H1 (cell line): ENCODE measurements around the gene DYNC1LI1. TPM values are rescaled to one million over a fixed set of nuclear protein-coding genes. Genes with fewer than 3 reads are reported as not detected.

ENCODE experiments used
- CTCF ChIA-PET: fragments of 300-600 bp; sonication (Branson Sonifier 250); formaldehyde crosslinking; loops from one replicate; lab custom pipeline; 2021; ENCODE audit not compliant: partially characterized antibody; lab: Charles Lee
- POLR2A ChIA-PET: fragments of 300-600 bp; sonication (Branson Sonifier 250); formaldehyde crosslinking; loops from one replicate; lab custom pipeline; 2021; ENCODE audit warnings: inconsistent platforms; ENCODE audit not compliant: partially characterized antibody; lab: Charles Lee
- DNase-seq, 2 experiments: peaks; one replicate each; pipeline versions ENCODE4 v3.0.0 to v3.0.0-alpha.2; 2010 to 2022; ENCODE audit warnings: low spot score in 2 of 2, low read depth in 1 of 2, mixed read lengths in 1 of 2
- FAIRE-seq: peaks from 2 replicates; lab custom pipeline; 2011; peaks lifted over from hg19 to GRCh38; lab: Jason Lieb, UNC
- H2AFZ ChIP-seq: 2 replicates; pipeline ENCODE4 v1.8.1; 2012; ENCODE audit warnings: low read length, inconsistent platforms
- H2AK5ac ChIP-seq: 2 replicates; pipeline ENCODE4 v1.6.1; 2013; ENCODE audit warnings: low read depth, low read length
- H2BK120ac ChIP-seq: replicated peaks from 2 replicates; pipeline ENCODE3; 2013; ENCODE audit warnings: low read depth, low read length, inconsistent platforms
- H2BK12ac ChIP-seq: 2 replicates; pipeline ENCODE4 v1.6.1; 2013; ENCODE audit warnings: low read depth, low read length
- H2BK15ac ChIP-seq: 2 replicates; pipeline ENCODE4 v1.6.1; 2013; ENCODE audit warnings: low read length
- H2BK20ac ChIP-seq: 2 replicates; pipeline ENCODE4 v1.6.1; 2013; ENCODE audit warnings: low read length
- H2BK5ac ChIP-seq: 2 replicates; pipeline ENCODE4 v1.6.1; 2013; ENCODE audit warnings: low read depth, low read length
- H3K14ac ChIP-seq: 2 replicates; pipeline ENCODE4 v1.6.1; 2013; ENCODE audit warnings: inconsistent platforms; ENCODE audit not compliant: insufficient read length
- H3K18ac ChIP-seq: 2 replicates; pipeline ENCODE4 v1.6.1; 2013; ENCODE audit warnings: low read length; ENCODE audit errors: extremely low read depth
- H3K23ac ChIP-seq: 2 replicates; pipeline ENCODE4 v1.6.1; 2013; ENCODE audit warnings: inconsistent platforms; ENCODE audit not compliant: insufficient read length
- H3K23me2 ChIP-seq: 2 replicates; pipeline ENCODE4 v1.6.1; 2013; ENCODE audit warnings: low read depth, low read length
- H3K27ac ChIP-seq: 2 replicates; pipeline ENCODE4 v1.6.1; 2011; ENCODE audit warnings: low read depth, low read length, inconsistent platforms
- H3K27me3 ChIP-seq, 4 experiments: replicated peaks in 1 of 4; 1 replicate in 1 of 4; 2 replicates in 3 of 4; pipeline versions ENCODE4 v1.6.1 to v1.8.1; 2011 to 2013; ENCODE audit warnings: low read length in 3 of 4, mild to moderate bottlenecking in 3 of 4, inconsistent platforms in 2 of 4, mixed read lengths in 2 of 4, moderate library complexity in 1 of 4; ENCODE audit not compliant: control insufficient read depth in 3 of 4, insufficient read depth in 3 of 4; ENCODE audit errors: extremely low read depth in 1 of 4
- H3K36me3 ChIP-seq, 4 experiments: 2 replicates each; pipeline versions ENCODE4 v1.6.1 to v1.8.1; 2011 to 2013; ENCODE audit warnings: mild to moderate bottlenecking in 4 of 4, low read length in 3 of 4, moderate library complexity in 2 of 4, control low read depth in 1 of 4, inconsistent platforms in 1 of 4; ENCODE audit not compliant: insufficient read depth in 4 of 4, control insufficient read depth in 2 of 4
- H3K4ac ChIP-seq: replicated peaks from 2 replicates; pipeline ENCODE3; 2013; ENCODE audit warnings: low read length, low read depth, mixed read lengths, inconsistent platforms; ENCODE audit not compliant: insufficient read length
- H3K4me1 ChIP-seq, 4 experiments: replicated peaks in 1 of 4; 1 replicate in 1 of 4; 2 replicates in 3 of 4; pipeline versions ENCODE4 v1.6.1 to v1.8.1; 2011 to 2013; ENCODE audit warnings: low read length in 3 of 4, inconsistent platforms in 2 of 4, mixed read lengths in 1 of 4; ENCODE audit not compliant: insufficient read depth in 4 of 4, control insufficient read depth in 3 of 4
- H3K4me2 ChIP-seq, 2 experiments: 2 replicates each; pipeline versions ENCODE4 v1.6.1 to v1.8.1; 2011 to 2013; ENCODE audit warnings: low read depth in 2 of 2, low read length in 2 of 2, control low read depth in 1 of 2, inconsistent platforms in 1 of 2, mild to moderate bottlenecking in 1 of 2; ENCODE audit not compliant: insufficient read depth in 1 of 2
- H3K4me3 ChIP-seq, 4 experiments: fragments of 200-600, 300-600 bp in 1 of 4; sonication (generic), shearing (Covaris generic), sonication (Bioruptor Twin) in 1 of 4; 2 replicates each; pipeline versions ENCODE4 v1.5.1 to v1.8.1; 2011 to 2016; ENCODE audit warnings: low read length in 4 of 4, low read depth in 3 of 4, control low read depth in 2 of 4, inconsistent platforms in 2 of 4, mild to moderate bottlenecking in 2 of 4, mixed read lengths in 1 of 4, moderate library complexity in 1 of 4; ENCODE audit not compliant: insufficient read depth in 2 of 4; ENCODE audit errors: extremely low read depth in 1 of 4
- H3K56ac ChIP-seq: replicated peaks from 2 replicates; pipeline ENCODE3; 2013; ENCODE audit warnings: low read depth, mild to moderate bottlenecking, mixed read lengths, low read length, inconsistent platforms; ENCODE audit not compliant: insufficient read length
- H3K79me1 ChIP-seq: 2 replicates; pipeline ENCODE4 v1.6.1; 2013; ENCODE audit warnings: low read depth, low read length, control low read depth
- H3K79me2 ChIP-seq, 2 experiments: 2 replicates each; pipeline versions ENCODE4 v1.6.1 to v1.8.1; 2012 to 2013; ENCODE audit warnings: low read length in 2 of 2, mild to moderate bottlenecking in 2 of 2, inconsistent platforms in 1 of 2; ENCODE audit not compliant: insufficient read depth in 2 of 2, control insufficient read depth in 1 of 2
- H3K9ac ChIP-seq, 4 experiments: replicated peaks in 1 of 4; 1 replicate in 1 of 4; 2 replicates in 3 of 4; pipeline versions ENCODE4 v1.6.1 to v1.8.1; 2011 to 2013; ENCODE audit warnings: low read depth in 3 of 4, low read length in 3 of 4, control low read depth in 2 of 4, mild to moderate bottlenecking in 2 of 4, moderate library complexity in 2 of 4, inconsistent platforms in 1 of 4; ENCODE audit errors: extremely low read depth in 1 of 4
- H3K9me3 ChIP-seq, 2 experiments: 2 replicates each; pipeline versions ENCODE4 v1.6.1 to v1.8.1; 2012 to 2013; ENCODE audit warnings: mild to moderate bottlenecking in 2 of 2, moderate library complexity in 2 of 2, control low read depth in 1 of 2, inconsistent platforms in 1 of 2, low read depth in 1 of 2, low read length in 1 of 2, mixed read lengths in 1 of 2; ENCODE audit not compliant: insufficient read depth in 2 of 2
- H4K20me1 ChIP-seq, 2 experiments: replicated peaks in 1 of 2; 2 replicates each; pipeline versions ENCODE3 to v1.8.1; 2011 to 2013; ENCODE audit warnings: inconsistent platforms in 2 of 2, low read length in 2 of 2, mild to moderate bottlenecking in 1 of 2; ENCODE audit not compliant: insufficient read depth in 2 of 2, control insufficient read depth in 1 of 2
- H4K5ac ChIP-seq: 2 replicates; pipeline ENCODE4 v1.6.1; 2013; ENCODE audit warnings: low read length, low read depth, mixed read lengths, inconsistent platforms; ENCODE audit not compliant: insufficient read length
- H4K8ac ChIP-seq: 2 replicates; pipeline ENCODE4 v1.8.0; 2013; ENCODE audit warnings: mild to moderate bottlenecking, moderate library complexity, low read length, inconsistent platforms; ENCODE audit not compliant: insufficient read depth; ENCODE audit errors: extremely low read depth
- H4K91ac ChIP-seq: replicated peaks from 2 replicates; pipeline ENCODE3; 2013; ENCODE audit warnings: low read length, mixed read lengths, inconsistent platforms; ENCODE audit not compliant: insufficient read length
- ASH2L ChIP-seq: fragments of 200-600, 300-600 bp; sonication (generic); IDR thresholded peaks from one replicate; pipeline ENCODE4 v1.7.1; 2017; ENCODE audit warnings: low read length
- BCL11A ChIP-seq, 2 experiments: IDR thresholded peaks; one replicate each; pipeline ENCODE4 v1.6.1; 2011; ENCODE audit warnings: low read depth in 2 of 2, low read length in 2 of 2, mild to moderate bottlenecking in 2 of 2
- CHD2 ChIP-seq: IDR thresholded peaks from 2 replicates; pipeline ENCODE4 v1.6.1; 2012; ENCODE audit warnings: low read length, improper control_type of control experiment
- CREB1 ChIP-seq: IDR thresholded peaks from 2 replicates; pipeline ENCODE4 v1.6.1; 2012; ENCODE audit warnings: inconsistent platforms
- EGR1 ChIP-seq: IDR thresholded peaks from 2 replicates; pipeline ENCODE4 v1.6.1; 2011; ENCODE audit warnings: low read depth, low read length, borderline replicate concordance
- EP300 ChIP-seq, 2 experiments: IDR thresholded peaks; 1 replicate in 1 of 2; 2 replicates in 1 of 2; pipeline ENCODE4 v1.6.1; 2011 to 2012; ENCODE audit warnings: low read depth in 2 of 2, low read length in 2 of 2, mild to moderate bottlenecking in 2 of 2, borderline replicate concordance in 1 of 2, inconsistent platforms in 1 of 2, moderate library complexity in 1 of 2
- FOSL1 ChIP-seq: IDR thresholded peaks from 2 replicates; pipeline ENCODE4 v1.6.1; 2011; ENCODE audit warnings: mild to moderate bottlenecking, low read depth, low read length, moderate library complexity; ENCODE audit not compliant: insufficient read depth
- GABPA ChIP-seq: IDR thresholded peaks from 2 replicates; pipeline ENCODE4 v1.6.1; 2011; ENCODE audit warnings: mild to moderate bottlenecking, low read length, moderate library complexity, borderline replicate concordance; ENCODE audit not compliant: insufficient read depth
- KDM1A ChIP-seq: fragments of 200-600, 300-600 bp; sonication (generic); IDR thresholded peaks from 2 replicates; pipeline ENCODE4 v1.7.1; 2016; ENCODE audit warnings: mild to moderate bottlenecking, low read length, borderline replicate concordance
- NRF1 ChIP-seq: IDR thresholded peaks from 2 replicates; pipeline ENCODE4 v1.6.1; 2011; ENCODE audit warnings: mild to moderate bottlenecking, low read depth, low read length, improper control_type of control experiment
- POLR2A ChIP-seq, 2 experiments: IDR thresholded peaks; 1 replicate in 1 of 2; 2 replicates in 1 of 2; pipeline ENCODE4 v1.6.1; 2011; ENCODE audit warnings: low read depth in 2 of 2, low read length in 2 of 2, mild to moderate bottlenecking in 2 of 2; ENCODE audit errors: control extremely low read depth in 1 of 2
- POLR2AphosphoS5 ChIP-seq: IDR thresholded peaks from 2 replicates; pipeline ENCODE4 v1.6.1; 2011; ENCODE audit warnings: low read depth, low read length
- RFX5 ChIP-seq: IDR thresholded peaks from 2 replicates; pipeline ENCODE4 v1.6.1; 2011; ENCODE audit warnings: low read depth, low read length, improper control_type of control experiment, borderline replicate concordance
- SP2 ChIP-seq: IDR thresholded peaks from 2 replicates; pipeline ENCODE4 v1.6.1; 2012; ENCODE audit warnings: mild to moderate bottlenecking, low read length, inconsistent platforms
- SP4 ChIP-seq: IDR thresholded peaks from 2 replicates; pipeline ENCODE4 v1.6.1; 2012; ENCODE audit warnings: low read length, inconsistent platforms
- TCF12 ChIP-seq: IDR thresholded peaks from 2 replicates; pipeline ENCODE4 v1.6.1; 2011; ENCODE audit warnings: low read depth, mild to moderate bottlenecking, low read length
- WGBS, 2 experiments: shearing (Covaris generic) in 1 of 2; methylation state at CpG; one replicate each; pipeline versions ENCODE4 v1.1.6 to v1.1.7; 2013 to 2015; ENCODE audit warnings: low lambda C conversion rate in 2 of 2, mixed read lengths in 2 of 2, inconsistent platforms in 1 of 2, low coverage in 1 of 2, missing lambda C conversion rate in 1 of 2; ENCODE audit not compliant: insufficient replicate concordance in 2 of 2, insufficient coverage in 1 of 2, insufficient read length in 1 of 2; ENCODE audit errors: extremely low coverage in 1 of 2, missing lambda C conversion rate in 1 of 2; 5-methylcytosine and 5-hydroxymethylcytosine counted together
- polyA plus RNA-seq, 7 experiments: library from polyadenylated mRNA; depleted of rRNA in 3 of 7; stranded (reverse) in 5 of 7; unstranded in 2 of 7; fragments of >200 nt in 5 of 7; fragments of 200-250 nt in 2 of 7; gene quantifications; 1 replicate in 5 of 7; 2 replicates in 1 of 7; 4 replicates in 1 of 7; pipeline versions ENCODE4 v1.2.1 to v1.2.3, GENCODE V29; 2011 to 2013; ENCODE audit warnings: missing spikeins in 2 of 7, mixed read lengths in 2 of 7
- total RNA-seq: library from RNA; stranded (reverse); fragmentation: NEBNext Ultra II Directional; extraction: Animal tissue kit (Norgen Biotek cat#: 25700); gene quantifications from 2 replicates; pipeline ENCODE4 v1.2.1, GENCODE V29; 2021

The DYNC1LI1 gene
- total and polyA plus RNA-seq, 2 of the 8 experiments (the other 6 are each of a cell fraction or from before 2014, with no cell fraction given), result 13.6 to 45.1 TPM

DNA sequence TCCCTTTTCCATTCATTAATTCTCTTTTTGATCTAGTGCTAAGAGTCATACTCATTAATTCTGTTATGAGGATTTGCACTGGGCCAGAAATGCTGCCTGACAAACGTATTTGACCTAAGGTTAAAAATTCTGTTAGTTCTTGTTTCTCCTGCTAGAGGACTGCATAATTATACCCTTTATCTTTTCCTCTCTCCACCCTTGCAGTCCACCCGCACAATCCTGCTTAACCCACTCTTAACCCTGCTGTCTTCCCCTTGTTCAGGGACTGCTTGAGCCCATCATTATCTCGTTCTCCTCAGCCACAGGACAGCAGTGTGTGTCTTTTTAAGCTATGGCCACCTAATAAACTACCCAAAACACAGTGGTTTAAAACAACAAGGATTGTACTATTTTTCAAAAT, 31.1 kb upstream of the DYNC1LI1 start:
- H4K91ac ChIP-seq, result no peak overlapping the region
- H2BK12ac ChIP-seq, result no peak overlapping the region
- H2BK20ac ChIP-seq, result no peak overlapping the region
- no peaks in the 10 kb centered on the region for H3K23me2 ChIP-seq
- H3K36me3 ChIP-seq, result no peaks in the 10 kb centered on the region
- H2BK120ac ChIP-seq, result no peak overlapping the region
- no peak overlapping the region for H2BK15ac ChIP-seq
- H3K4me1 ChIP-seq, result no peaks in the 10 kb centered on the region; a peak in 1 of 7 replicates
- H2AK5ac ChIP-seq, result no peak overlapping the region
- H3K4ac ChIP-seq, result no peak overlapping the region
- no peaks in the 10 kb centered on the region for H3K9me3 ChIP-seq
- no peak overlapping the region for H3K4me3 ChIP-seq
- H4K8ac ChIP-seq, result no peak overlapping the region
- FAIRE-seq (no peak), DNase-seq (no peak)
- H2AFZ ChIP-seq, result no peak overlapping the region
- no peak overlapping the region for H3K9ac ChIP-seq
- H3K4me2 ChIP-seq, result no peak overlapping the region
- ChIA-PET CTCF (no interaction called here), POLR2A (interaction anchor here (1.5 kb wide), 1 partner anchor 33 kb away, joined by 3 read pairs; no protein-coding TSS in a partner anchor)
- no peak overlapping the region for H2BK5ac ChIP-seq
- H3K23ac ChIP-seq, result no peak overlapping the region
- WGBS, 2 experiments, result 85% methylated on average over 3 of the region's 3 CpGs; no CpG with 5 or more reads in 1 of the 2 experiments
- no peaks in the 10 kb centered on the region for H3K27me3 ChIP-seq
- no peaks in the 10 kb centered on the region for H3K79me1 ChIP-seq
- H3K27ac ChIP-seq, result no peak overlapping the region
- H3K79me2 ChIP-seq, result no peaks in the 10 kb centered on the region
- H3K14ac ChIP-seq, result no peak overlapping the region
- no peaks in the 10 kb centered on the region for H4K20me1 ChIP-seq
- no peak overlapping the region for H3K18ac ChIP-seq
- no peak overlapping the region for H4K5ac ChIP-seq
- no peak overlapping the region for H3K56ac ChIP-seq
- TF ChIP-seq POLR2AphosphoS5 (no peak), EGR1 (no peak), ASH2L (no peak), RFX5 (no peak), POLR2A (IDR thresholded peaks at IDR 0.05; ENCODE audit: control extremely low read depth in 1 of 2, low read depth in 2 of 2, low read length in 2 of 2) (no peak), CHD2 (no peak), SP4 (no peak), FOSL1 (no peak), KDM1A (no peak), NRF1 (no peak), GABPA (no peak), SP2 (no peak), BCL11A (IDR thresholded peaks at IDR 0.05; ENCODE audit: low read depth in 2 of 2, low read length in 2 of 2) (no peak), TCF12 (no peak), EP300 (IDR thresholded peaks at IDR 0.05; ENCODE audit: borderline replicate concordance in 1 of 2, low read depth in 2 of 2, low read length in 2 of 2) (no peak), CREB1 (no peak)
